HUDEP-2 (cell line): Measurements from ENCODE around the gene SALL1.

Source experiments
- DNase-seq, 76 experiments: peaks; one replicate each; lab custom pipeline; 2025; ENCODE audit not compliant: unreplicated experiment in 76 of 76; lab: John Stamatoyannopoulos, UW

SALL1 gene

GRCh38 chr16:51150888-51151320 lies at the start of gene SALL1:
SALL1 (minus strand) TSS chr16:51151270; CDS start chr16:51151241, 29 bp downstream.
- no peak for DNase-seq

GRCh38 chr16:51200793-51201192 lies 49.7 kb upstream of the SALL1 start:
- no peak for DNase-seq

GRCh38 chr16:51197953-51198748 lies 47.1 kb upstream of the SALL1 start:
- DNase-seq: no peak

- no peak for DNase-seq
Measured at GRCh38 chr16:51193879-51194278, 42.8 kb upstream of the SALL1 start.

- DNase-seq: no peak
Measured at GRCh38 chr16:51184702-51185433, 33.8 kb upstream of the SALL1 start.

GRCh38 chr16:51181503-51181811 lies 30.4 kb upstream of the SALL1 start:
- no peak for DNase-seq

- DNase-seq: no peak
Measured at GRCh38 chr16:51180719-51181502, 29.8 kb upstream of the SALL1 start.

GRCh38 chr16:51175081-51175480 lies 24.0 kb upstream of the SALL1 start:
- DNase-seq: no peak

GRCh38 chr16:51172368-51172767 lies 21.3 kb upstream of the SALL1 start:
- DNase-seq: no peak

- no peak for DNase-seq
Measured at GRCh38 chr16:51168755-51169154, 17.7 kb upstream of the SALL1 start.

GRCh38 chr16:51167170-51167895 lies 16.3 kb upstream of the SALL1 start:
- DNase-seq: no peak

GRCh38 chr16:51166541-51166940 lies 15.5 kb upstream of the SALL1 start:
- no peak for DNase-seq

GRCh38 chr16:51166091-51166490 lies 15.0 kb upstream of the SALL1 start:
- DNase-seq: no peak

- DNase-seq: no peak
Measured at GRCh38 chr16:51165043-51165442, 14.0 kb upstream of the SALL1 start.

- no peak for DNase-seq
Measured at GRCh38 chr16:51164574-51164973, 13.5 kb upstream of the SALL1 start.

GRCh38 chr16:51163894-51164566 lies 13.0 kb upstream of the SALL1 start:
- DNase-seq: no peak

- DNase-seq: no peak
Measured at GRCh38 chr16:51163366-51163765, 12.3 kb upstream of the SALL1 start.

GRCh38 chr16:51161440-51162195 lies 10.5 kb upstream of the SALL1 start:
- DNase-seq: no peak

- no peak for DNase-seq
Measured at GRCh38 chr16:51159865-51160264, 8.8 kb upstream of the SALL1 start.

- DNase-seq: no peak
Measured at GRCh38 chr16:51159296-51159695, 8.2 kb upstream of the SALL1 start.
